ENCODE data around the gene TRIAP1. TPM values are rescaled to one million over a fixed set of nuclear protein-coding genes. Genes with fewer than 3 reads are reported as not detected.
A peak's percentile ranks its signal among the peaks of the same experiment; 100 is the strongest.

The TRIAP1 gene
- total RNA-seq, 1 experiment from 2014 or later, result 34.5 TPM

DNA sequence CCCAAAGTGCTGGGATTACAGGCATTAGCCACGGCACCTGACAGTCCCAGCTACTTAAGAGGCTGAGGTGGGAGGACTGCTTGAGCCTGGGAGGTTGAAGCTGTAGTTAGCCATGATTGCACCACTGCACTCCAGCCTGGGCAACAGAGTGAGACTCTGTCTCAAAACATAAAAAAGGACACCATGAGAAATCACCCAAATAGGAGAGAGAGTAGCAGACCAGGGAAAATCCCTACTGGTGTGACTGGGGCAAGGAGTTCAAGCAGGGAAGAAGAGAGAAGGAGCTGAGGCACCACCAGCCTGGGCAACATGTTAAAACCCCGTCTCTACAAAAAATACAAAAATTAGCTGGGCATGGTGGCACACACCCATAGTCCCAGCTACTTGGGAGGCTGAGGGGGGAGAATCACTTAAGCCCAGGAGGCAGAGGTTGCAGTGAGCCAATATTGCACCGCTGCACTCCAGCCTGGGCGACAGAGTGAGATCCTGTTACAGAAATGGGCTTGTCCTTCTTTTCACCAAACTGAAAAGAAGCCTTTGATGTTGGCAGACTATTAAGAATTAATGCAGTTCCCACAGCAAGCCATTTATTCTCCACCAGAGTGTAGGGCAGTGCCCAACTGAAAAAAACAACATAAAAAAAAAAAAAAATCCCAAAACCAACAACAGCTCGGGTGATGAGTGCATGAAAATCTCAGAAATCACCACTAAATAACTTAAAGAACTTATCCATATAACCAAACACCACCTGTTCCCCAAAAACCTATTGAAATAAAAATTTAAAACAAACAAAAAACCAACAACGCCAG lies 27.8 kb upstream of the TRIAP1 start:
- Mint-ChIP-seq H3K4me1 (ENCODE audit: low read depth, unreplicated experiment) (peaks cover 13% of the 10 kb centered on the region), H3K27me3 (ENCODE audit: insufficient read depth, unreplicated experiment) (no peaks in the 10 kb centered on the region), H3K4me3 (ENCODE audit: unreplicated experiment) (no peak overlapping the region), H3K27ac (ENCODE audit: unreplicated experiment) (no peak overlapping the region), H3K9me3 (ENCODE audit: unreplicated experiment) (no peaks in the 10 kb centered on the region), H3K36me3 (ENCODE audit: insufficient read depth, unreplicated experiment) (peaks cover 6% of the 10 kb centered on the region)
- BruUV-seq (replicated peaks), result no TSS peak
- ChIA-PET CTCF (interaction anchor here (1.2 kb wide), 1 partner anchor 56 kb away, joined by 3 read pairs; no protein-coding TSS in a partner anchor), POLR2A (interaction anchor here (0.5 to 0.6 kb wide), 2 partner anchors 21 to 61 kb away, joined by 3 to 6 read pairs; a partner anchor contains a TSS)
- Histone ChIP-seq H3K36me3 (ENCODE audit: control insufficient read depth, insufficient read depth, low read length) (no peaks in the 10 kb centered on the region), H3K4me1 (no peaks in the 10 kb centered on the region; the same call in 1 of the 2 replicates), H3K27me3 (replicated peaks; ENCODE audit: control insufficient read depth, insufficient read depth, low read length) (no peaks in the 10 kb centered on the region), H3K9me3 (no peaks in the 10 kb centered on the region), H3K4me3 (ENCODE audit: low read depth, low read length) (no peak overlapping the region)
- intact Hi-C loops (cut with micrococcal nuclease; ENCODE audit: unreplicated experiment), result no loop called here
- DNase-seq, result no peak
- TF ChIP-seq, protein P1, sequence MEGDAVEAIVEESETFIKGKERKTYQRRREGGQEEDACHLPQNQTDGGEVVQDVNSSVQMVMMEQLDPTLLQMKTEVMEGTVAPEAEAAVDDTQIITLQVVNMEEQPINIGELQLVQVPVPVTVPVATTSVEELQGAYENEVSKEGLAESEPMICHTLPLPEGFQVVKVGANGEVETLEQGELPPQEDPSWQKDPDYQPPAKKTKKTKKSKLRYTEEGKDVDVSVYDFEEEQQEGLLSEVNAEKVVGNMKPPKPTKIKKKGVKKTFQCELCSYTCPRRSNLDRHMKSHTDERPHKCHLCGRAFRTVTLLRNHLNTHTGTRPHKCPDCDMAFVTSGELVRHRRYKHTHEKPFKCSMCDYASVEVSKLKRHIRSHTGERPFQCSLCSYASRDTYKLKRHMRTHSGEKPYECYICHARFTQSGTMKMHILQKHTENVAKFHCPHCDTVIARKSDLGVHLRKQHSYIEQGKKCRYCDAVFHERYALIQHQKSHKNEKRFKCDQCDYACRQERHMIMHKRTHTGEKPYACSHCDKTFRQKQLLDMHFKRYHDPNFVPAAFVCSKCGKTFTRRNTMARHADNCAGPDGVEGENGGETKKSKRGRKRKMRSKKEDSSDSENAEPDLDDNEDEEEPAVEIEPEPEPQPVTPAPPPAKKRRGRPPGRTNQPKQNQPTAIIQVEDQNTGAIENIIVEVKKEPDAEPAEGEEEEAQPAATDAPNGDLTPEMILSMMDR (IDR thresholded peaks at IDR 0.05; ENCODE audit: insufficient read depth in 1 of 2, low read depth in 1 of 2, low read length in 1 of 2, severe bottlenecking in 1 of 2, unreplicated experiment in 1 of 2), result no peak

DNA sequence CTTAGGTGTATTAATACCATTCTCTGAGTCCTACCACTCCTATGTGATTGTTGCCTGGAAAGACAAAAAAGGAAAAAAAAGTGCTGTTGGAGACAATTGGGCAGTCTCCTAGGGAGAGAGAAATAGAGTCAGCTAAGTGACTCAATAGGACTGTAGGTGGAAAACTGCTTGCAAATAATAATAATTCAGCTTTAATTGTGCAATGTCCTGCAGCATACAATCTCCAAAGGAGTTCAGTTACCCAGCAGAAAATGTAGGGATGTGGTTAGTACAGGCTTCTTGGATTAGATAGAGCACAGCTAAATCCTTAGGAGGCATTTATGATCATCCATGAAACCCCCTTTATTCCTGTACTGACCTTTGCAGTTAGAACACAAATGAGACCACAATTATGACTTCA lies 26.3 kb upstream of the TRIAP1 start:
- Mint-ChIP-seq H3K36me3 (ENCODE audit: insufficient read depth, unreplicated experiment) (peaks cover 18% of the 10 kb centered on the region), H3K27me3 (ENCODE audit: insufficient read depth, unreplicated experiment) (no peaks in the 10 kb centered on the region), H3K27ac (ENCODE audit: unreplicated experiment) (no peak overlapping the region), H3K9me3 (ENCODE audit: unreplicated experiment) (no peaks in the 10 kb centered on the region), H3K4me1 (ENCODE audit: low read depth, unreplicated experiment) (peaks cover 13% of the 10 kb centered on the region), H3K4me3 (ENCODE audit: unreplicated experiment) (no peak overlapping the region)
- H3K36me3 ChIP-seq (ENCODE audit: control insufficient read depth, insufficient read depth, low read length), result no peaks in the 10 kb centered on the region
- BruUV-seq (replicated peaks), result no TSS peak
- H3K4me1 ChIP-seq, result no peaks in the 10 kb centered on the region; the same call in 1 of the 2 replicates
- ChIA-PET POLR2A (no interaction called here), CTCF (no interaction called here)
- H3K9me3 ChIP-seq, result no peaks in the 10 kb centered on the region
- intact Hi-C loops (cut with micrococcal nuclease; ENCODE audit: unreplicated experiment), result no loop called here
- TF ChIP-seq, protein P1 (IDR thresholded peaks at IDR 0.05; ENCODE audit: insufficient read depth in 1 of 2, low read depth in 1 of 2, low read length in 1 of 2, severe bottlenecking in 1 of 2, unreplicated experiment in 1 of 2), result no peak
- H3K27me3 ChIP-seq (replicated peaks; ENCODE audit: control insufficient read depth, insufficient read depth, low read length), result no peaks in the 10 kb centered on the region
- H3K4me3 ChIP-seq (ENCODE audit: low read depth, low read length), result no peak overlapping the region
- no peak for DNase-seq

GRCh38 chr12:120470150-120470784 lies 24.1 kb upstream of the TRIAP1 start:
- no peaks in the 10 kb centered on the region for H3K27me3 ChIP-seq (replicated peaks; ENCODE audit: control insufficient read depth, insufficient read depth, low read length)
- Mint-ChIP-seq H3K4me1 (ENCODE audit: low read depth, unreplicated experiment) (peaks cover 13% of the 10 kb centered on the region), H3K27ac (ENCODE audit: unreplicated experiment) (peak overlapping the region; percentile 79), H3K27me3 (ENCODE audit: insufficient read depth, unreplicated experiment) (no peaks in the 10 kb centered on the region), H3K36me3 (ENCODE audit: insufficient read depth, unreplicated experiment) (peaks cover 41% of the 10 kb centered on the region), H3K9me3 (ENCODE audit: unreplicated experiment) (no peaks in the 10 kb centered on the region), H3K4me3 (ENCODE audit: unreplicated experiment) (peak overlapping the region; percentile 85)
- no peaks in the 10 kb centered on the region for H3K36me3 ChIP-seq (ENCODE audit: control insufficient read depth, insufficient read depth, low read length)
- TF ChIP-seq, protein P1 (IDR thresholded peaks at IDR 0.05; ENCODE audit: insufficient read depth in 1 of 2, low read depth in 1 of 2, low read length in 1 of 2, severe bottlenecking in 1 of 2, unreplicated experiment in 1 of 2), result no peak
- ChIA-PET POLR2A (interaction anchor here (0.7 kb wide), 1 partner anchor 59 kb away, joined by 3 read pairs; no protein-coding TSS in a partner anchor), CTCF (interaction anchor here (0.8 to 1.4 kb wide), 2 partner anchors 25 to 168 kb away, joined by 3 to 4 read pairs; partner anchors contain the start of gene SIRT4)
- BruUV-seq (replicated peaks), result TSS peak; percentile 32
- peaks cover 5% of the 10 kb centered on the region for H3K4me1 ChIP-seq
- no peaks in the 10 kb centered on the region for H3K9me3 ChIP-seq
- no peak for DNase-seq
- peak overlapping the region; percentile 80 for H3K4me3 ChIP-seq (ENCODE audit: low read depth, low read length)
- intact Hi-C loops (cut with micrococcal nuclease; ENCODE audit: unreplicated experiment), result no loop called here

Data from Caco-2 (cell line).